Activated T-cell treated with anti-CD3 and anti-CD28 coated beads, Interleukin-2, amount 50 U/mL, for 4 hours (primary cell): Measurements from ENCODE around the gene PBLD. TPM values are rescaled to one million over a fixed set of nuclear protein-coding genes. Genes with fewer than 3 reads are reported as not detected.

ENCODE experiments used
- ATAC-seq, 2 donors: fragments of 200-7000 bp; cut with Tn5 transposase; one replicate each; pipeline ENCODE4 v1.10.0; 2021
- DNase-seq: peaks from one replicate; pipeline ENCODE4 v3.0.0-alpha.2; 2020
- H3K27me3 Mint-ChIP-seq: one replicate; pipeline ENCODE4 v1.8.0; 2021; ENCODE audit warnings: low read depth, mixed read lengths
- H3K36me3 Mint-ChIP-seq: one replicate; pipeline ENCODE4 v1.8.0; 2022; ENCODE audit warnings: mixed read lengths; ENCODE audit not compliant: insufficient read depth
- H3K4me1 Mint-ChIP-seq: one replicate; pipeline ENCODE4 v1.8.0; 2021; ENCODE audit warnings: low read depth, mixed read lengths
- H3K4me3 Mint-ChIP-seq: one replicate; pipeline ENCODE4 v1.8.0; 2021; ENCODE audit warnings: mild to moderate bottlenecking, moderate library complexity, mixed read lengths
- H3K9me3 Mint-ChIP-seq: one replicate; pipeline ENCODE4 v1.8.0; 2021; ENCODE audit warnings: mixed read lengths
- total RNA-seq, 3 donors: library from RNA; stranded (reverse); gene quantifications; one replicate each; pipeline ENCODE4 v1.2.1, GENCODE V29; 2021

The PBLD gene
- total RNA-seq, 3 donors from 2014 or later = 0.18 to 1.1 (median 0.37) TPM

GRCh38 chr10:68239069-68239468 lies 93.7 kb downstream of the PBLD start:
- Mint-ChIP-seq H3K4me1 (no peaks in the 10 kb centered on the region), H3K9me3 (no peaks in the 10 kb centered on the region), H3K36me3 (no peaks in the 10 kb centered on the region), H3K27me3 (peaks cover 4% of the 10 kb centered on the region), H3K4me3 (no peak overlapping the region)
- ATAC-seq (no peak), DNase-seq (no peak)

- no peak for ATAC-seq
- no peak for DNase-seq
- H3K4me1 Mint-ChIP-seq = no peaks in the 10 kb centered on the region
- H3K9me3 Mint-ChIP-seq = no peaks in the 10 kb centered on the region
- no peaks in the 10 kb centered on the region for H3K36me3 Mint-ChIP-seq
- peaks cover 10% of the 10 kb centered on the region for H3K27me3 Mint-ChIP-seq
- no peak overlapping the region for H3K4me3 Mint-ChIP-seq
Observed at GRCh38 chr10:68238371-68238770, 94.4 kb downstream of the PBLD start.

- Mint-ChIP-seq H3K4me1 (no peaks in the 10 kb centered on the region), H3K36me3 (no peaks in the 10 kb centered on the region), H3K27me3 (peaks cover 15% of the 10 kb centered on the region), H3K9me3 (no peaks in the 10 kb centered on the region), H3K4me3 (no peak overlapping the region)
- ATAC-seq (no peak), DNase-seq (no peak)
Observed at GRCh38 chr10:68237173-68237572, 95.6 kb downstream of the PBLD start.

- no peak for ATAC-seq
- Mint-ChIP-seq H3K4me1 (peaks cover 5% of the 10 kb centered on the region), H3K27me3 (peaks cover 27% of the 10 kb centered on the region), H3K9me3 (no peaks in the 10 kb centered on the region), H3K4me3 (no peak overlapping the region), H3K36me3 (no peaks in the 10 kb centered on the region)
- DNase-seq = no peak
Observed at GRCh38 chr10:68235581-68235980, 97.1 kb downstream of the PBLD start.

- DNase-seq = no peak
- H3K9me3 Mint-ChIP-seq = no peaks in the 10 kb centered on the region
- H3K4me3 Mint-ChIP-seq = no peak overlapping the region
- no peaks in the 10 kb centered on the region for H3K36me3 Mint-ChIP-seq
- peaks cover 6% of the 10 kb centered on the region for H3K4me1 Mint-ChIP-seq
- H3K27me3 Mint-ChIP-seq = peaks cover 28% of the 10 kb centered on the region
- no peak for ATAC-seq
Observed at GRCh38 chr10:68235111-68235510, 97.6 kb downstream of the PBLD start.

GRCh38 chr10:68233046-68233445 lies 99.7 kb downstream of the PBLD start:
- H3K4me1 Mint-ChIP-seq = peaks cover 6% of the 10 kb centered on the region
- no peak for DNase-seq
- peaks cover 43% of the 10 kb centered on the region for H3K27me3 Mint-ChIP-seq
- no peak for ATAC-seq
- H3K4me3 Mint-ChIP-seq = no peak overlapping the region
- no peaks in the 10 kb centered on the region for H3K36me3 Mint-ChIP-seq
- no peaks in the 10 kb centered on the region for H3K9me3 Mint-ChIP-seq

Other genes starting within 250 kb of the PBLD start
- not detected for gene MYPN, start 223.4 kb downstream of the PBLD start, total RNA-seq
- not detected for gene ATOH7, start 100.8 kb downstream of the PBLD start, total RNA-seq
- 100 to 1,000 TPM; 198 to 215 (median 208) TPM for gene HNRNPH3, start 864 bp downstream of the PBLD start, total RNA-seq
- 1 to 10 TPM; 4.4 to 7.1 (median 6.9) TPM for gene RUFY2, start 74.3 kb upstream of the PBLD start, total RNA-seq
- gene DNA2, start 139.0 kb upstream of the PBLD start, total RNA-seq = 10 to 100 TPM; 15.1 to 27.1 (median 20.0) TPM
- 10 to 100 TPM; 16.0 to 21.4 (median 18.5) TPM for gene SLC25A16, start 194.6 kb upstream of the PBLD start, total RNA-seq
- gene TET1, start 227.4 kb upstream of the PBLD start, total RNA-seq = under 1 TPM; 0.14 to 0.24 (median 0.23) TPM